CD4-positive, alpha-beta memory T cell (primary cell): ENCODE data around the gene OR2W3. TPM values are rescaled to one million over a fixed set of nuclear protein-coding genes. Genes with fewer than 3 reads are reported as not detected.

Experiments used
- CTCF ChIA-PET: fragments of 350-600 bp; sonication (Branson Sonifier 250); formaldehyde crosslinking; loops from one replicate; lab custom pipeline; 2021; ENCODE audit warnings: inconsistent platforms; ENCODE audit not compliant: partially characterized antibody; lab: Charles Lee
- POLR2A ChIA-PET: fragments of 350-600 bp; sonication (Branson Sonifier 250); formaldehyde crosslinking; loops from one replicate; lab custom pipeline; 2021; ENCODE audit not compliant: partially characterized antibody; lab: Charles Lee
- DNase-seq, 5 donors: peaks; one replicate each; pipeline versions ENCODE4 v3.0.0 to v3.0.0-alpha.2; 2020 to 2022; ENCODE audit warnings: mixed read lengths in 1 of 5
- H3K27ac ChIP-seq: one replicate; pipeline ENCODE4 v1.7.0; 2013; ENCODE audit warnings: low read depth, low read length
- H3K27me3 ChIP-seq: 2 replicates; pipeline ENCODE4 v1.7.0; 2013; ENCODE audit warnings: mild to moderate bottlenecking, low read length, moderate library complexity; ENCODE audit not compliant: insufficient read depth
- H3K36me3 ChIP-seq: 2 replicates; pipeline ENCODE4 v1.7.0; 2013; ENCODE audit warnings: mild to moderate bottlenecking, low read length, moderate library complexity; ENCODE audit not compliant: insufficient read depth
- H3K4me1 ChIP-seq: 2 replicates; pipeline ENCODE4 v1.7.0; 2013; ENCODE audit warnings: mild to moderate bottlenecking, low read length, moderate library complexity; ENCODE audit not compliant: insufficient read depth
- H3K4me3 ChIP-seq, 2 donors: one replicate each; pipeline ENCODE4 v1.7.0; 2013; ENCODE audit warnings: low read length in 2 of 2, mild to moderate bottlenecking in 1 of 2
- H3K9me3 ChIP-seq, 2 donors: one replicate each; pipeline ENCODE4 v1.7.0; 2013; ENCODE audit warnings: low read length in 2 of 2, control low read depth in 1 of 2; ENCODE audit not compliant: control insufficient read depth in 1 of 2
- H3K27ac Mint-ChIP-seq, 7 donors: one replicate each; pipeline ENCODE4 v1.8.0; 2020 to 2021; ENCODE audit warnings: mixed read lengths in 7 of 7, mild to moderate bottlenecking in 6 of 7, inconsistent platforms in 3 of 7, moderate library complexity in 3 of 7
- H3K27me3 Mint-ChIP-seq, 2 donors: one replicate each; pipeline ENCODE4 v1.8.0; 2020 to 2021; ENCODE audit warnings: mixed read lengths in 2 of 2
- H3K36me3 Mint-ChIP-seq, 2 donors: one replicate each; pipeline ENCODE4 v1.8.0; 2020 to 2021; ENCODE audit warnings: mixed read lengths in 2 of 2, inconsistent platforms in 1 of 2, mild to moderate bottlenecking in 1 of 2
- H3K4me1 Mint-ChIP-seq, 4 donors: one replicate each; pipeline ENCODE4 v1.8.0; 2020 to 2021; ENCODE audit warnings: mixed read lengths in 4 of 4, mild to moderate bottlenecking in 1 of 4
- H3K4me3 Mint-ChIP-seq, 8 donors: one replicate each; pipeline ENCODE4 v1.8.0; 2020 to 2021; ENCODE audit warnings: mixed read lengths in 8 of 8, mild to moderate bottlenecking in 7 of 8, moderate library complexity in 6 of 8, inconsistent platforms in 3 of 8
- H3K9me3 Mint-ChIP-seq, 8 donors: one replicate each; pipeline ENCODE4 v1.8.0; 2020 to 2021; ENCODE audit warnings: mixed read lengths in 8 of 8, mild to moderate bottlenecking in 5 of 8, inconsistent platforms in 3 of 8, moderate library complexity in 1 of 8
- intact Hi-C: fragments of 100-400 bp; cut with micrococcal nuclease; formaldehyde crosslinking; loops from one replicate; pipeline ENCODE4 v1.15.1; 2023
- polyA plus RNA-seq, 2 donors: library from polyadenylated mRNA; unstranded; fragments of 300-500 nt; fragmentation: Illumina TruSeq; gene quantifications; one replicate each; pipeline ENCODE4 v1.2.3, GENCODE V29; 2021
- total RNA-seq, 2 experiments: library from RNA; stranded (reverse); gene quantifications; one replicate each; pipeline ENCODE4 v1.2.3, GENCODE V29; 2021

The OR2W3 gene
- total and polyA plus RNA-seq, 4 experiments from 2014 or later = not detected

GRCh38 chr1:247857985-247858619 is 37.3 kb upstream of the OR2W3 start:
- H3K27ac ChIP-seq = no peak overlapping the region
- Mint-ChIP-seq H3K27ac (no peak overlapping the region), H3K27me3 (peaks cover 28 to 31% of the 10 kb centered on the region in 2 donors), H3K4me1 (peaks cover 5 to 15% (median 8%) of the 10 kb centered on the region in 4 donors), H3K36me3 (no peaks in the 10 kb centered on the region), H3K9me3 (peaks cover 0 to 8% (median 0%) of the 10 kb centered on the region in 8 donors), H3K4me3 (peak overlapping the region; percentile 72 to 81 (median 76))
- ChIA-PET CTCF (no interaction called here), POLR2A (no interaction called here)
- no peaks in the 10 kb centered on the region for H3K9me3 ChIP-seq
- intact Hi-C loops = no loop called here
- H3K27me3 ChIP-seq = peaks cover 5% of the 10 kb centered on the region
- DNase-seq = no peak
- no peaks in the 10 kb centered on the region for H3K36me3 ChIP-seq
- no peak overlapping the region for H3K4me3 ChIP-seq
- no peaks in the 10 kb centered on the region for H3K4me1 ChIP-seq

DNA sequence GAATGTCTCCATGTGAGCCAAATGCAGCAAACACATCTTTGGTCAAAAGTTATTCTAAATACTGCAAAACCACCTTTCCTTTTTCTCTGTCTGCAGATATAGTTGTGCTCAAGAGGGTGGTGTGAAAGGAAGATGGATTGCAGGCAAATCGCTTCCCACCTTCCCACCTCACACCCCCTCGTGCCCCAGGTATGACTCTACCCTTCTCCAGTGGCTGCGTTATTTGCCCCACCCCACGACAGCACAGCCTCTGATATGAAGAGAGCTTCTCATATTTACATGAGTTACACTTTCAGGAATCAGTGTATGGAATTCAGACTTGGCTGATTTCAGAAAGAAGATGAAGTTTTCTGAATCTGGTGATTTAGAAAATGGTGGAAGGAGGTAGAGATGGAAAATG is 32.6 kb upstream of the OR2W3 start:
- ChIA-PET POLR2A (no interaction called here), CTCF (interaction anchor here (1.3 kb wide), 1 partner anchor 12 kb away, joined by 3 read pairs; no protein-coding TSS in a partner anchor)
- no peaks in the 10 kb centered on the region for H3K36me3 ChIP-seq
- peaks cover 13 to 20% of the 10 kb centered on the region in 2 donors for H3K27me3 Mint-ChIP-seq
- H3K4me3 ChIP-seq = no peak overlapping the region
- H3K27ac Mint-ChIP-seq = peak overlapping the region in 1 of 7 donors; percentile 59
- no peak for DNase-seq
- H3K4me1 ChIP-seq = no peaks in the 10 kb centered on the region
- peaks cover 5% of the 10 kb centered on the region for H3K27me3 ChIP-seq
- H3K27ac ChIP-seq = no peak overlapping the region
- no peaks in the 10 kb centered on the region for H3K9me3 ChIP-seq
- H3K36me3 Mint-ChIP-seq = no peaks in the 10 kb centered on the region
- H3K9me3 Mint-ChIP-seq = peaks cover 0 to 8% (median 0%) of the 10 kb centered on the region in 8 donors
- peaks cover 3 to 6% (median 5%) of the 10 kb centered on the region in 4 donors for H3K4me1 Mint-ChIP-seq
- intact Hi-C loops = no loop called here
- H3K4me3 Mint-ChIP-seq = no peak overlapping the region

GRCh38 chr1:247864644-247865043 is 30.7 kb upstream of the OR2W3 start:
- POLR2A ChIA-PET = no interaction called here
- DNase-seq = no peak
- no peak overlapping the region for H3K27ac Mint-ChIP-seq

GRCh38 chr1:247865416-247865815 is 30.0 kb upstream of the OR2W3 start:
- no peak overlapping the region for H3K27ac Mint-ChIP-seq
- POLR2A ChIA-PET = no interaction called here
- Histone ChIP-seq H3K36me3 (no peaks in the 10 kb centered on the region), H3K27ac (no peak overlapping the region), H3K4me3 (no peak overlapping the region), H3K4me1 (no peaks in the 10 kb centered on the region), H3K9me3 (no peaks in the 10 kb centered on the region), H3K27me3 (no peaks in the 10 kb centered on the region)
- H3K4me3 Mint-ChIP-seq = no peak overlapping the region
- peaks cover 8% of the 10 kb centered on the region in 2 donors for H3K27me3 Mint-ChIP-seq
- intact Hi-C loops = no loop called here
- H3K36me3 Mint-ChIP-seq = no peaks in the 10 kb centered on the region
- no peak for DNase-seq
- CTCF ChIA-PET = no interaction called here
- H3K4me1 Mint-ChIP-seq = no peaks in the 10 kb centered on the region
- peaks cover 0 to 10% (median 0%) of the 10 kb centered on the region in 8 donors for H3K9me3 Mint-ChIP-seq

More at GRCh38 chr1:247864644-247865043, 30.7 kb upstream of the OR2W3 start:
- Histone ChIP-seq H3K27me3 (no peaks in the 10 kb centered on the region), H3K27ac (no peak overlapping the region), H3K9me3 (no peaks in the 10 kb centered on the region), H3K4me3 (no peak overlapping the region), H3K4me1 (no peaks in the 10 kb centered on the region), H3K36me3 (no peaks in the 10 kb centered on the region)
- CTCF ChIA-PET = no interaction called here
- Mint-ChIP-seq H3K4me3 (no peak overlapping the region), H3K27me3 (peaks cover 8% of the 10 kb centered on the region in 2 donors), H3K36me3 (no peaks in the 10 kb centered on the region), H3K9me3 (peaks cover 0 to 8% (median under 1%) of the 10 kb centered on the region in 8 donors), H3K4me1 (no peaks in the 10 kb centered on the region)
- intact Hi-C loops = no loop called here

- Histone ChIP-seq H3K4me3 (no peak overlapping the region), H3K4me1 (no peaks in the 10 kb centered on the region), H3K36me3 (no peaks in the 10 kb centered on the region), H3K27ac (no peak overlapping the region), H3K27me3 (no peaks in the 10 kb centered on the region), H3K9me3 (no peaks in the 10 kb centered on the region)
- POLR2A ChIA-PET = no interaction called here
- H3K27me3 Mint-ChIP-seq = peaks cover 0 to 2% of the 10 kb centered on the region in 2 donors
- H3K36me3 Mint-ChIP-seq = no peaks in the 10 kb centered on the region
- CTCF ChIA-PET = no interaction called here
- H3K4me3 Mint-ChIP-seq = no peak overlapping the region
- no peaks in the 10 kb centered on the region for H3K4me1 Mint-ChIP-seq
- H3K9me3 Mint-ChIP-seq = peaks cover 0 to 3% (median 0%) of the 10 kb centered on the region in 8 donors
- H3K27ac Mint-ChIP-seq = no peak overlapping the region
- intact Hi-C loops = no loop called here
- no peak for DNase-seq
Measured at GRCh38 chr1:247883346-247883745, 12.0 kb upstream of the OR2W3 start.

GRCh38 chr1:247884797-247885413 is 10.5 kb upstream of the OR2W3 start:
- Histone ChIP-seq H3K36me3 (no peaks in the 10 kb centered on the region), H3K4me1 (no peaks in the 10 kb centered on the region), H3K27me3 (no peaks in the 10 kb centered on the region), H3K4me3 (no peak overlapping the region), H3K27ac (no peak overlapping the region), H3K9me3 (no peaks in the 10 kb centered on the region)
- no peak for DNase-seq
- Mint-ChIP-seq H3K9me3 (peaks cover 0 to 3% (median 0%) of the 10 kb centered on the region in 8 donors), H3K27me3 (no peaks in the 10 kb centered on the region), H3K36me3 (no peaks in the 10 kb centered on the region), H3K27ac (no peak overlapping the region), H3K4me3 (no peak overlapping the region), H3K4me1 (no peaks in the 10 kb centered on the region)
- intact Hi-C loops = no loop called here
- CTCF ChIA-PET = no interaction called here
- POLR2A ChIA-PET = no interaction called here

DNA sequence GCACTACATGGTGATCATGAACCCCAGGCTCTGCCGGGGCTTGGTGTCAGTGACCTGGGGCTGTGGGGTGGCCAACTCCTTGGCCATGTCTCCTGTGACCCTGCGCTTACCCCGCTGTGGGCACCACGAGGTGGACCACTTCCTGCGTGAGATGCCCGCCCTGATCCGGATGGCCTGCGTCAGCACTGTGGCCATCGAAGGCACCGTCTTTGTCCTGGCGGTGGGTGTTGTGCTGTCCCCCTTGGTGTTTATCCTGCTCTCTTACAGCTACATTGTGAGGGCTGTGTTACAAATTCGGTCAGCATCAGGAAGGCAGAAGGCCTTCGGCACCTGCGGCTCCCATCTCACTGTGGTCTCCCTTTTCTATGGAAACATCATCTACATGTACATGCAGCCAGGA is 589 bp downstream of the OR2W3 start:
- Mint-ChIP-seq H3K9me3 (peaks cover 0 to 23% (median under 1%) of the 10 kb centered on the region in 8 donors), H3K4me3 (no peak overlapping the region), H3K4me1 (no peaks in the 10 kb centered on the region), H3K27me3 (peaks cover 0 to 1% of the 10 kb centered on the region in 2 donors), H3K36me3 (no peaks in the 10 kb centered on the region), H3K27ac (no peak overlapping the region)
- ChIA-PET CTCF (no interaction called here), POLR2A (no interaction called here)
- Histone ChIP-seq H3K9me3 (no peaks in the 10 kb centered on the region), H3K27me3 (no peaks in the 10 kb centered on the region), H3K36me3 (no peaks in the 10 kb centered on the region), H3K27ac (no peak overlapping the region), H3K4me1 (no peaks in the 10 kb centered on the region), H3K4me3 (no peak overlapping the region)
- intact Hi-C loops = no loop called here
- DNase-seq = no peak
